Measurements from ENCODE around the gene ANTKMT. TPM values are rescaled to one million over a fixed set of nuclear protein-coding genes. Genes with fewer than 3 reads are reported as not detected.
A peak's percentile ranks its signal among the peaks of the same experiment; 100 is the strongest.

ANTKMT gene
- total and polyA plus RNA-seq, 4 donors: 11.7 to 62.8 (median 50.7) TPM

- Histone ChIP-seq H3K4me3 (ENCODE audit: low read depth, low read length) (peak within 1 kb of the TSS; percentile 59), H3K9me3 (ENCODE audit: control insufficient read depth, insufficient read depth, low read length) (no peaks in the 10 kb centered on the region), H3K36me3 (ENCODE audit: control insufficient read depth, insufficient read depth, low read length) (peaks cover 66% of the 10 kb centered on the region), H3K27ac (ENCODE audit: low read depth, low read length) (no peak within 1 kb of the TSS), H3K4me1 (ENCODE audit: control insufficient read depth, insufficient read depth, low read length) (peaks cover 65% of the 10 kb centered on the region), H3K27me3 (ENCODE audit: control insufficient read depth, insufficient read depth, low read length) (no peaks in the 10 kb centered on the region)
- WGBS (ENCODE audit: insufficient coverage): 1% methylated on average over 85 of the region's 88 CpGs
- DNase-seq (ENCODE audit: low read depth in 4 of 6, low spot score in 6 of 6): peak in 2 of 6 donors; percentile 68 to 81
Observed at GRCh38 chr16:726438-727290, 5.7 kb downstream of the ANTKMT start, which contains the start of the genes CCDC78 and HAGHL. CCDC78 (minus strand) TSS chr16:726443; CDS start chr16:726367, 76 bp downstream. HAGHL (plus strand) TSS chr16:727106; CDS start chr16:727510, 404 bp downstream.

GRCh38 chr16:727291-727977, 6.5 kb downstream of the ANTKMT start:
- no peaks in the 10 kb centered on the region for H3K9me3 ChIP-seq (ENCODE audit: control insufficient read depth, insufficient read depth, low read length)
- DNase-seq (ENCODE audit: low read depth in 4 of 6, low spot score in 6 of 6): peak in 2 of 6 donors; percentile 19 to 31
- peaks cover 66% of the 10 kb centered on the region for H3K36me3 ChIP-seq (ENCODE audit: control insufficient read depth, insufficient read depth, low read length)
- WGBS (ENCODE audit: insufficient coverage): under 1% methylated on average over 61 of the region's 61 CpGs
- H3K27ac ChIP-seq (ENCODE audit: low read depth, low read length): no peak overlapping the region
- H3K4me1 ChIP-seq (ENCODE audit: control insufficient read depth, insufficient read depth, low read length): peaks cover 58% of the 10 kb centered on the region
- H3K27me3 ChIP-seq (ENCODE audit: control insufficient read depth, insufficient read depth, low read length): no peaks in the 10 kb centered on the region
- H3K4me3 ChIP-seq (ENCODE audit: low read depth, low read length): peak overlapping the region; percentile 59

- Histone ChIP-seq H3K27ac (ENCODE audit: low read depth, low read length) (no peak overlapping the region), H3K27me3 (ENCODE audit: control insufficient read depth, insufficient read depth, low read length) (no peaks in the 10 kb centered on the region), H3K36me3 (ENCODE audit: control insufficient read depth, insufficient read depth, low read length) (peaks cover 66% of the 10 kb centered on the region), H3K4me1 (ENCODE audit: control insufficient read depth, insufficient read depth, low read length) (peaks cover 49% of the 10 kb centered on the region), H3K9me3 (ENCODE audit: control insufficient read depth, insufficient read depth, low read length) (no peaks in the 10 kb centered on the region), H3K4me3 (ENCODE audit: low read depth, low read length) (no peak overlapping the region)
- DNase-seq (ENCODE audit: low read depth in 4 of 6, low spot score in 6 of 6): peak in 2 of 6 donors; percentile 77 to 79
- under 1% methylated on average over 74 of the region's 80 CpGs for WGBS (ENCODE audit: insufficient coverage)
Observed at GRCh38 chr16:728131-728889, 7.4 kb downstream of the ANTKMT start.

DNA sequence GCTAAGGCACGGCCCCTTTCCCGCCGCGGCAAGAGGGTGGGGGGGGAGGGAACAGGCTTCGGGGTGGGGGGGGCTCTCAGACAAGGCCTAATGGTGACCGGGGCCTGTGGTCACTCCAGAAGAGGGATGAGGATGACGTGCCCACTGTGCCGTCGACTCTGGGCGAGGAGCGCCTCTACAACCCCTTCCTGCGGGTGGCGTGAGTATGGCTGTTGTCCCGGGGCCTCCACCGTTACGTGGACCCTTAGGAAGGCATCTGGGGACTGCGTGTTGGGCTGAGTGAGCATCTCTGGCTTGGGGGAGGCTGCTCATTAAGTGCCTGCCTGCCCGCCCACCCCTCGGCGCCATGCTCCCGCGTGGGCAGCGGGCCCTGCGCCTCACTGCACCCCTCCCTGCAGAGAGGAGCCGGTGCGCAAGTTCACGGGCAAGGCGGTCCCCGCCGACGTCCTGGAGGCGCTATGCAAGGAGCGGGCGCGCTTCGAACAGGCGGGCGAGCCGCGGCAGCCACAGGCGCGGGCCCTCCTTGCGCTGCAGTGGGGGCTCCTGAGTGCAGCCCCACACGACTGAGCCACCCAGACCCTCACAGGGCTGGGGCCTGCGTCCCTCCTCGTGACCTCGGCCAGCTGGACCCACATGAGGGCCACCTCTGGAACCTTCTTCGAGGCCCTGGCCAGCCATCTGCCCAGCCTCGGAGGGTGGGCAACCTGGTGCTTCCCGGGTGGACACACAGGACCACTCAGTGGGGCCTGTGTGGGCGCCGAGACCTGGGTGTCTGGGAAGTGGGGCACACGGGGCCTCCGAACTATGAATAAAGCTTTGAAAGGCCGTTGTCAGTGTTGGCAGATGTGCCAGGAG, 8.2 kb downstream of the ANTKMT start:
- no peaks in the 10 kb centered on the region for H3K9me3 ChIP-seq (ENCODE audit: control insufficient read depth, insufficient read depth, low read length)
- no peak overlapping the region for H3K27ac ChIP-seq (ENCODE audit: low read depth, low read length)
- H3K4me3 ChIP-seq (ENCODE audit: low read depth, low read length): no peak overlapping the region
- DNase-seq (ENCODE audit: low read depth in 4 of 6, low spot score in 6 of 6): no peak
- WGBS (ENCODE audit: insufficient coverage): 60% methylated on average over 42 of the region's 55 CpGs
- H3K27me3 ChIP-seq (ENCODE audit: control insufficient read depth, insufficient read depth, low read length): no peaks in the 10 kb centered on the region
- peaks cover 45% of the 10 kb centered on the region for H3K4me1 ChIP-seq (ENCODE audit: control insufficient read depth, insufficient read depth, low read length)
- H3K36me3 ChIP-seq (ENCODE audit: control insufficient read depth, insufficient read depth, low read length): peaks cover 66% of the 10 kb centered on the region

GRCh38 chr16:729768-730665, 9.1 kb downstream of the ANTKMT start:
- Histone ChIP-seq H3K4me1 (ENCODE audit: control insufficient read depth, insufficient read depth, low read length) (peaks cover 42% of the 10 kb centered on the region), H3K27ac (ENCODE audit: low read depth, low read length) (no peak overlapping the region), H3K36me3 (ENCODE audit: control insufficient read depth, insufficient read depth, low read length) (peaks cover 66% of the 10 kb centered on the region)

DNA sequence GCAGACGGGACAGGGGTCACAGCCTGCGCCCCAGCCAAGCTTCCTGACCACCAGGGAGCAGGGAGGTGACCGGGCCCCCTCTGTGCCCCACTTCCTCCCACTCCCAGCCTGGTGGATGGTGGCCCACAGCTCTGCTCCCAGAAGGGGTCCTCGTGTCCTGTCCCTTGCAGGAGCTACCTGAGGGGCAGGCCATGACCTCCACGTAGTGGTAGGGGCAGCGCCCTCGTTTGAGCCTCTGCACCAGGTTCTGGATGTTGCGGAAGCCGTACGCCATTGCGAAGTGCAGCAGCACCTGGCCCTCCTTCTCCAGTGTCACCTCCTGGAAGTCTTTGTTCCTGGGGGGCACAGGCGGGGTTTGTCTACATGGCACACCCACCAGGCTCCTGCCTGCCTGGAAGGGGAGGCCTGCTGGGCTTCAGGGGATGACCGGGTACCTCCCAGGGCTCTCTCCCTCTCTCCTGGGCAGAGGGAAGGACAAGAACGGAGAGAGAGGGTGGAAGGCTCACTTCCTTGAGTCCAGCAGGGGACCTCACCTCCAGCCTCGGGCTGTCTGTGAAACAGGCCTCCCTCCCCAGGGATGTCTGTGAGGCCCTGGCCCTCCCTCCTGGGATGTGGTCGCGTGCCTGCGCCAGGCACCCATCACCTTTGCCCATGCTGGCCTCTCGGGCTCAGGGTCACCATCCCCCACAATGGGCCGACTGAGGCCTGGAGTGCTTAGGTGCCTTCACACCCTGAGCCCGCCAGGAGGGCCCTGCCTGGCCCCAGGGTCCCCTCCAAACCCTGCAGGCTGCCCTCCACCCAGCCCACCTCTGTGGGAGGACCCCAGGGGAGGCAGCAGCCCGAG, 9.9 kb downstream of the ANTKMT start:
- no peak for DNase-seq (ENCODE audit: low read depth in 4 of 6, low spot score in 6 of 6)
- H3K9me3 ChIP-seq (ENCODE audit: control insufficient read depth, insufficient read depth, low read length): no peaks in the 10 kb centered on the region
- H3K27me3 ChIP-seq (ENCODE audit: control insufficient read depth, insufficient read depth, low read length): no peaks in the 10 kb centered on the region
- peaks cover 35% of the 10 kb centered on the region for H3K4me1 ChIP-seq (ENCODE audit: control insufficient read depth, insufficient read depth, low read length)
- H3K36me3 ChIP-seq (ENCODE audit: control insufficient read depth, insufficient read depth, low read length): peaks cover 70% of the 10 kb centered on the region
- WGBS (ENCODE audit: insufficient coverage): 89% methylated on average over 17 of the region's 22 CpGs
- no peak overlapping the region for H3K4me3 ChIP-seq (ENCODE audit: low read depth, low read length)
- H3K27ac ChIP-seq (ENCODE audit: low read depth, low read length): no peak overlapping the region

More at GRCh38 chr16:729768-730665, 9.1 kb downstream of the ANTKMT start:
- 87% methylated on average over 37 of the region's 37 CpGs for WGBS (ENCODE audit: insufficient coverage)
- H3K27me3 ChIP-seq (ENCODE audit: control insufficient read depth, insufficient read depth, low read length): no peaks in the 10 kb centered on the region
- DNase-seq (ENCODE audit: low read depth in 4 of 6, low spot score in 6 of 6): no peak
- H3K9me3 ChIP-seq (ENCODE audit: control insufficient read depth, insufficient read depth, low read length): no peaks in the 10 kb centered on the region
- no peak overlapping the region for H3K4me3 ChIP-seq (ENCODE audit: low read depth, low read length)

- WGBS (ENCODE audit: insufficient coverage): 88% methylated on average over 12 of the region's 12 CpGs
- H3K9me3 ChIP-seq (ENCODE audit: control insufficient read depth, insufficient read depth, low read length): no peaks in the 10 kb centered on the region
- no peak overlapping the region for H3K27ac ChIP-seq (ENCODE audit: low read depth, low read length)
- H3K4me1 ChIP-seq (ENCODE audit: control insufficient read depth, insufficient read depth, low read length): peaks cover 23% of the 10 kb centered on the region
- no peak overlapping the region for H3K4me3 ChIP-seq (ENCODE audit: low read depth, low read length)
- peaks cover 84% of the 10 kb centered on the region for H3K36me3 ChIP-seq (ENCODE audit: control insufficient read depth, insufficient read depth, low read length)
- no peak for DNase-seq (ENCODE audit: low read depth in 4 of 6, low spot score in 6 of 6)
- no peaks in the 10 kb centered on the region for H3K27me3 ChIP-seq (ENCODE audit: control insufficient read depth, insufficient read depth, low read length)
Observed at GRCh38 chr16:732332-732731, 11.4 kb downstream of the ANTKMT start.
